Karpas-422 (cell line): Measurements from ENCODE around the gene PYCR2. TPM values are rescaled to one million over a fixed set of nuclear protein-coding genes. Genes with fewer than 3 reads are reported as not detected.

ENCODE experiments used
- DNase-seq: peaks from one replicate; pipeline ENCODE4 v3.0.0-alpha.2; 2015
- H2AFZ ChIP-seq: fragments of 200-600 bp; sonication (generic); 2 replicates; pipeline ENCODE4 v1.6.1; 2014; ENCODE audit warnings: antibody characterized with exemption, low read length, mixed read lengths
- H3K27ac ChIP-seq: fragments of 200-600 bp; sonication (generic); 2 replicates; pipeline ENCODE4 v1.5.1; 2014; ENCODE audit warnings: mild to moderate bottlenecking, low read length, moderate library complexity
- H3K27me3 ChIP-seq: fragments of 200-600 bp; sonication (generic); 2 replicates; pipeline ENCODE4 v1.6.1; 2014; ENCODE audit warnings: low read length, mixed read lengths
- H3K36me3 ChIP-seq: fragments of 200-600 bp; sonication (generic); 2 replicates; pipeline ENCODE4 v1.6.1; 2014; ENCODE audit warnings: low read length, mixed read lengths; ENCODE audit not compliant: insufficient read depth
- H3K4me1 ChIP-seq: fragments of 200-600 bp; sonication (generic); 2 replicates; pipeline ENCODE4 v1.6.1; 2014; ENCODE audit warnings: mild to moderate bottlenecking, low read length, mixed read lengths
- H3K4me2 ChIP-seq: fragments of 200-600 bp; sonication (generic); 2 replicates; pipeline ENCODE4 v1.6.1; 2014; ENCODE audit warnings: low read length, low read depth, mild to moderate bottlenecking; ENCODE audit not compliant: poor library complexity, severe bottlenecking
- H3K4me3 ChIP-seq: fragments of 200-600 bp; sonication (generic); 2 replicates; pipeline ENCODE4 v1.5.1; 2014; ENCODE audit warnings: mild to moderate bottlenecking, antibody characterized with exemption, low read length, mixed read lengths
- H3K79me2 ChIP-seq: fragments of 200-600 bp; sonication (generic); 2 replicates; pipeline ENCODE4 v1.6.1; 2014; ENCODE audit warnings: mild to moderate bottlenecking, low read length, mixed read lengths
- H3K9ac ChIP-seq: fragments of 200-600 bp; sonication (generic); 2 replicates; pipeline ENCODE4 v1.6.0; 2014; ENCODE audit warnings: low read length
- H3K9me2 ChIP-seq: fragments of 200-600 bp; sonication (generic), shearing (Covaris generic); replicated peaks from 2 replicates; pipeline ENCODE4 v1.6.0; 2014; ENCODE audit warnings: mild to moderate bottlenecking, low read length, moderate library complexity; ENCODE audit not compliant: insufficient read depth
- H3K9me3 ChIP-seq: fragments of 300-700, 200-600 bp; sonication (generic); 2 replicates; pipeline ENCODE4 v1.6.1; 2014; ENCODE audit warnings: low read length, mixed read lengths
- H4K20me1 ChIP-seq: fragments of 200-600 bp; sonication (generic); 2 replicates; pipeline ENCODE4 v1.6.1; 2014; ENCODE audit warnings: mild to moderate bottlenecking, antibody characterized with exemption, low read length, low read depth; ENCODE audit not compliant: insufficient read depth
- total RNA-seq: library from RNA; depleted of rRNA; stranded (reverse); fragments of >200 nt; shearing (Covaris generic); gene quantifications from 2 replicates; pipeline ENCODE4 v1.2.3, GENCODE V29; 2014; ENCODE audit warnings: low replicate concordance

PYCR2 gene
- total RNA-seq, 1 experiment from 2014 or later, result 57.0 TPM

DNA sequence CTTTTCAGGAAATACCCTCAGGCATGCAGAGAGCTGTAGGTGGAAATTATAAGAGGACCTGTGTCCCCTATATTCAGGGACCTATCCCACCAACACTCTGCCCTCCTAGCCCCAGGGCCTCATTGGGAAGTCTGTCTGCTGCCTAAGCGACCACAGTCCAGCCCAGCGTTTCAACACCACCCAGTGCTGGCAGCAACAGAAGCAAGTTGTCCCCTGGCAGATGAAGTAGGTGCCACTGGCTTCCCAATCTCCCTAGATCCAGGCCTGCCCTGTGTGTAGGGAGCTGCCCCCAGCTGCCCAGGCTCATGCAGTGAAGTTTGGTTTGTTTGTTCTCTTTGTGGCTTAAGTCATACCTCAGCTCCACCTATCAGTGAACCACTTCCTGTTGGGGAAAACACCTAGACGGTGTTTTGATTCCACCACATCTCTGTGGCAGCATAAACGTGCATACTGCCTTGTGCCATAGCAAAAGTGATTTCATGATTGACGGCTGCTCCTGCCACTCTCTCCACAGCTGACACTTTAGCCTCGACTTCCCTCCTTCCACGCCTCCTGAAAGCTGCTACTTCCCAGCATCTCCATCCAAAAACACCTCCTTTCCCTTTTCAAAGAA is 27.0 kb downstream of the PYCR2 start:
- H3K79me2 ChIP-seq, result no peaks in the 10 kb centered on the region
- H3K4me3 ChIP-seq, result no peak overlapping the region
- H3K27me3 ChIP-seq, result no peaks in the 10 kb centered on the region
- no peaks in the 10 kb centered on the region for H4K20me1 ChIP-seq
- DNase-seq, result no peak
- H3K9me2 ChIP-seq, result no peaks in the 10 kb centered on the region
- no peak overlapping the region for H3K9ac ChIP-seq
- H3K27ac ChIP-seq, result no peak overlapping the region
- no peaks in the 10 kb centered on the region for H3K9me3 ChIP-seq
- no peaks in the 10 kb centered on the region for H3K36me3 ChIP-seq
- H3K4me1 ChIP-seq, result no peaks in the 10 kb centered on the region
- no peak overlapping the region for H3K4me2 ChIP-seq
- no peak overlapping the region for H2AFZ ChIP-seq

DNA sequence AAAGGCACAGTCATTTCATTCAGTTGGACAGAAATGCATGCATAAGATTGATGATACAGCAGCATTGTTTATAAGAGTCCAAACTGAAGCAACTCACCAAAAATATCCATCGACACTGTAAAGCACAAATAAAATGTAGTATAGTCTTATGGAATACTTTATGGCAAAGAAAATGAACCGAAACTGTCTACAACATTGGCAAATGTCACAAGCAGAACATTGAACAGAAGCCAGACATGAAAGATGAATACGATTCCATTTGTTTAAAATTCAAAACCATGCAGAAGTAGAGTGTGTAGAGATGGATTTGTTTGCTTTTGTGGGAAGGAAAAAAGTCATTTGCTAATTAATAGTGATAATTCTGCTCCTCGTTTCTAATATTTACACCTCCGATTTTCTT is 27.6 kb downstream of the PYCR2 start:
- Histone ChIP-seq H3K79me2 (no peaks in the 10 kb centered on the region), H3K27ac (no peak overlapping the region), H3K36me3 (no peaks in the 10 kb centered on the region), H3K9me3 (no peaks in the 10 kb centered on the region), H4K20me1 (no peaks in the 10 kb centered on the region), H3K4me3 (no peak overlapping the region), H3K9me2 (no peaks in the 10 kb centered on the region), H3K27me3 (no peaks in the 10 kb centered on the region), H3K4me1 (no peaks in the 10 kb centered on the region), H2AFZ (no peak overlapping the region), H3K9ac (no peak overlapping the region), H3K4me2 (no peak overlapping the region)
- DNase-seq, result no peak

GRCh38 chr1:225892307-225892706 is 31.7 kb downstream of the PYCR2 start:
- Histone ChIP-seq H3K9me3 (no peaks in the 10 kb centered on the region), H3K4me3 (no peak overlapping the region), H3K9ac (no peak overlapping the region), H4K20me1 (no peaks in the 10 kb centered on the region), H3K36me3 (no peaks in the 10 kb centered on the region), H3K4me2 (no peak overlapping the region), H3K9me2 (no peaks in the 10 kb centered on the region), H2AFZ (no peak overlapping the region), H3K4me1 (no peaks in the 10 kb centered on the region), H3K27me3 (no peaks in the 10 kb centered on the region), H3K79me2 (no peaks in the 10 kb centered on the region), H3K27ac (no peak overlapping the region)
- DNase-seq, result no peak

GRCh38 chr1:225891229-225891972 is 32.6 kb downstream of the PYCR2 start:
- H4K20me1 ChIP-seq, result no peaks in the 10 kb centered on the region
- no peaks in the 10 kb centered on the region for H3K9me2 ChIP-seq
- no peaks in the 10 kb centered on the region for H3K36me3 ChIP-seq
- H2AFZ ChIP-seq, result no peak overlapping the region
- no peak overlapping the region for H3K9ac ChIP-seq
- H3K4me2 ChIP-seq, result no peak overlapping the region
- no peak overlapping the region for H3K4me3 ChIP-seq
- no peaks in the 10 kb centered on the region for H3K9me3 ChIP-seq
- H3K27me3 ChIP-seq, result no peaks in the 10 kb centered on the region
- DNase-seq, result no peak
- H3K79me2 ChIP-seq, result no peaks in the 10 kb centered on the region
- H3K4me1 ChIP-seq, result no peaks in the 10 kb centered on the region
- H3K27ac ChIP-seq, result no peak overlapping the region

DNA sequence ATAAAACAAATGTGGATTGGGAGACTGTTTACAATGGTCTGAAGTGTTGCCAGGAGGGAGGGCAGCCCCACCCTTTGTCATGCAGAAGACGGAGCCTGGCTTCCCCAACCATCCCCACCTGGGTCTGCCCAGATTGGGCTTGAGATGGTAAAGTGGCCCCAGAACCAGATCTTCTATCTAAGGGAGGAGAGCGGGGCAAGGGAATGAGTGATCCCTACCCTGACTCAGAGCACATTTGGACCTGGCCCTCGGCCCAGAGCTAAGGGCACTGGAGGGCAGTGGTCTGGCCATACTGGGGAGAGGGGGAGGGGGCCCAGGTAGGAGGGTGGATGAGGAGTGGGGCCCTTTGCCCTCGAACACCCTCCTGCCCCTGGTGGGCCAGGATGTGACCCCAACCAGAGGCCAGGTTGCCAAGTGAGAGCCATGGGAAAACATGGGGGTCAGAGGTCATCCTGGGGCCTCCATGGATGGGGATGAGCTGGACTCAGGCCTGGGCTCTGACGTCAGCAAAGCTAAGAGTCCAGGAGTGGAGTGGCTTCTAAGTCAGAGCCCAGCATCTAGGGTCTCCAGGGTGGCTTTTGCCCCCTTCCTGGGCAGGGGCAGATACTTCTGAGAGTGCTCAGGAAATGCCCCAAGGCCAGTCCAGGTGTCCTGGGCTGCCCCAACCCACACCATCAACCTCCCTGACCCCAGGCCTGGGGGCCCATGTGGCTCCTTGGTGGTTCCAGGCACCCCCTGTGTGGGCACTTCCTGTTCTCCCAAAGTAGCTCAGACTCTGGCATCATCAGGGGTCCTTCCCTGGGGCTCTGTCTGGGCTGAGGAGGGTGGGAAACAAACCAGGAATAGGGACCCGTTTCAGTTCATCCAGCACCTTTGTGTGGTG is 33.5 kb downstream of the PYCR2 start:
- Histone ChIP-seq H3K4me1 (no peaks in the 10 kb centered on the region), H3K79me2 (no peaks in the 10 kb centered on the region), H2AFZ (no peak overlapping the region), H3K27me3 (no peaks in the 10 kb centered on the region), H3K4me2 (no peak overlapping the region), H3K4me3 (no peak overlapping the region), H3K9me3 (no peaks in the 10 kb centered on the region), H3K36me3 (no peaks in the 10 kb centered on the region), H4K20me1 (no peaks in the 10 kb centered on the region), H3K9ac (no peak overlapping the region), H3K27ac (no peak overlapping the region), H3K9me2 (no peaks in the 10 kb centered on the region)
- DNase-seq, result no peak

- no peaks in the 10 kb centered on the region for H3K9me3 ChIP-seq
- H4K20me1 ChIP-seq, result no peaks in the 10 kb centered on the region
- no peaks in the 10 kb centered on the region for H3K27me3 ChIP-seq
- no peaks in the 10 kb centered on the region for H3K9me2 ChIP-seq
- H3K9ac ChIP-seq, result no peak overlapping the region
- H3K4me3 ChIP-seq, result no peak overlapping the region
- H3K27ac ChIP-seq, result no peak overlapping the region
- H3K4me2 ChIP-seq, result no peak overlapping the region
- DNase-seq, result no peak
- no peaks in the 10 kb centered on the region for H3K36me3 ChIP-seq
- no peaks in the 10 kb centered on the region for H3K4me1 ChIP-seq
- H2AFZ ChIP-seq, result no peak overlapping the region
- no peaks in the 10 kb centered on the region for H3K79me2 ChIP-seq
Measured at GRCh38 chr1:225889743-225890142, 34.3 kb downstream of the PYCR2 start.

DNA sequence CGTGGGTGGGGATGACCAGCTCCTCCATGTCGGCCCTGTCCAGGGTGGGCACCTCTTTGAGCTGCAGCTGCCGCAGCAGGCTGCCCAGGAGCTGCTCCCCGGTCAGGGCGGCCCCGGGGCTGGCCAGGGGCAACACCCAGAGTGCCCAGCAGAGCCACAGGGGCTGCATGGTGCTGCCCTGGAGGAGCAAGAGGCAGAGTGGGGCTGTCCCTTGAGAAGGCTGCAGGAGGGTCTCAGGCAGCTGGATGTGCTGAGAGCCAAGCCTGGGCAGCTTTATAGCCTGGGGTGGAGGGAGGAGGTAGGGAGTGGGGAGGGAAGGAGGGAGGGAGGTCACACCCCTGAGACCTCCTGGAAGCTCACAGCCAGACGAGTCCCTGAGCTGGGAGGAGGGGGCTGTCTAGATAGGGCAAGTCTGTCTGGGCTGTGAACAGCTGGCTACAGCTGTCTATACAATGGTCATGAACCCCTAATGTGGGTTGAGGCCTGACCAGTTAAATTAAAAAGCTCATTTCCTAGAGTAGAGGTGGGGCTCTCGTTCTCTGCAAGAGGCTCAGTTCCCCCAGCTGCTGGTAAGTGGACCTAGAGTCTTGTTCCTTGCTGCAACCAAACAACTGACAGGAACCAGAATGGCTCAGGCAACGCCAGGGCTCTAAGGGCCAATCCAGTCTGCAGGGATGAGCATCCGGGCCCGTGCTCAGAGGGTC is 35.0 kb downstream of the PYCR2 start, which contains the start of gene LEFTY1:
TSS of gene LEFTY1 (minus strand) at position 249 of the 704 bp plus-strand sequence. CDS start at position 169, 80 bp downstream.
- no peak for DNase-seq
- no peaks in the 10 kb centered on the region for H3K9me2 ChIP-seq
- H2AFZ ChIP-seq, result no peak within 1 kb of the TSS
- H3K36me3 ChIP-seq, result no peaks in the 10 kb centered on the region
- H3K9me3 ChIP-seq, result no peaks in the 10 kb centered on the region
- no peak within 1 kb of the TSS for H3K4me3 ChIP-seq
- H4K20me1 ChIP-seq, result no peaks in the 10 kb centered on the region
- H3K9ac ChIP-seq, result no peak within 1 kb of the TSS
- H3K79me2 ChIP-seq, result no peaks in the 10 kb centered on the region
- H3K27ac ChIP-seq, result no peak within 1 kb of the TSS
- no peaks in the 10 kb centered on the region for H3K27me3 ChIP-seq
- no peak within 1 kb of the TSS for H3K4me2 ChIP-seq
- H3K4me1 ChIP-seq, result no peaks in the 10 kb centered on the region
